ENCODE results near the gene CIAO2B. TPM values are rescaled to one million over a fixed set of nuclear protein-coding genes. Genes with fewer than 3 reads are reported as not detected.

Gene CIAO2B
- polyA plus RNA-seq, 3 donors, result 121 to 140 (median 132) TPM

DNA sequence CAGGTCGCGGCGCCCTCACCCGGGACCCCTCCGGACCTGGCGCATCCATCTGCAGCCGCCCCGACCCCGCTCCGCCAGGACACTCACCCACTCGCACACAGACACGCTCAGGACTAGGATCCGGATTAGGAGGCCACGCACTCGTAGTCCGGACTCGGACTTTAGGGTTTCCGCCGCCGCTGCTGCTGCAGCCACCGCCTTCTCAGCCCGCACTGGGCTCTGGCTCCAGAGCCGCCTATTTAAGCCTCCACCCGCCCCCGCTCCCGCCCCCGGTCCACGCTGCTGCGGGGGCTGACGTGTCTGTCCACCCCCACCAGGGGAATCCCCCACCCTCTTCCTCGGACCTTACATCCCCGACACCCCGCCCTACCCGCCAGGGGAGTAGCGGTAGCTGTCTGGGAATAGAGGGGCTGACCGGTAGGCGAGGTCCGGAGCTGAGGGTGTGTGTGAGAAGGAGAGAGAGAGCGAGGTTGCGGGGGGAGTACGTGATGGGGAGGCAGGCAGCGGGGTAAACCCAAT is 8.8 kb downstream of the CIAO2B start, which contains the start of gene RRAD:
RRAD (minus strand) TSS at position 214 of the 519 bp plus-strand sequence. CDS start 356 bp downstream, outside the sequence.
- H3K4me3 Mint-ChIP-seq, result peak within 1 kb of the TSS; percentile 73 to 92
- peaks cover 28% of the 10 kb centered on the region for H3K4me1 Mint-ChIP-seq
- Histone ChIP-seq H3K9me3 (replicated peaks in 1 of 2; ENCODE audit: control insufficient read depth in 1 of 2, insufficient read depth in 1 of 2, low read length in 2 of 2) (peaks cover 0 to 6% of the 10 kb centered on the region in 2 donors), H3K79me2 (ENCODE audit: insufficient read depth, low read length) (no peaks in the 10 kb centered on the region), H3K27ac (ENCODE audit: low read depth in 1 of 2, low read length in 2 of 2) (no peak within 1 kb of the TSS), H3K4me3 (replicated peaks in 1 of 3; ENCODE audit: low read depth in 2 of 3, low read length in 3 of 3) (peak within 1 kb of the TSS in 2 of 3 experiments; percentile 1 to 67), H4K20me1 (ENCODE audit: insufficient read depth, low read length) (no peaks in the 10 kb centered on the region), H3K9ac (ENCODE audit: insufficient read depth, low read length, poor library complexity, severe bottlenecking) (no peak within 1 kb of the TSS), H2AFZ (ENCODE audit: insufficient read depth, low read depth, low read length, poor library complexity, severe bottlenecking) (peak within 1 kb of the TSS; percentile 48), H3K27me3 (ENCODE audit: control insufficient read depth in 2 of 2, insufficient read depth in 2 of 2, low read length in 2 of 2) (peaks cover 17 to 60% of the 10 kb centered on the region in 2 donors), H3K4me2 (replicated peaks; ENCODE audit: extremely low read depth, low read length, poor library complexity, severe bottlenecking) (peak within 1 kb of the TSS; percentile 66), H3K36me3 (replicated peaks in 1 of 2; ENCODE audit: control insufficient read depth in 1 of 2, insufficient read depth in 2 of 2, low read length in 2 of 2) (no peaks in the 10 kb centered on the region), H3K4me1 (ENCODE audit: control insufficient read depth in 1 of 2, insufficient read depth in 2 of 2, low read length in 2 of 2) (peaks cover 20 to 24% of the 10 kb centered on the region in 2 donors)
- TF ChIP-seq, protein P1, sequence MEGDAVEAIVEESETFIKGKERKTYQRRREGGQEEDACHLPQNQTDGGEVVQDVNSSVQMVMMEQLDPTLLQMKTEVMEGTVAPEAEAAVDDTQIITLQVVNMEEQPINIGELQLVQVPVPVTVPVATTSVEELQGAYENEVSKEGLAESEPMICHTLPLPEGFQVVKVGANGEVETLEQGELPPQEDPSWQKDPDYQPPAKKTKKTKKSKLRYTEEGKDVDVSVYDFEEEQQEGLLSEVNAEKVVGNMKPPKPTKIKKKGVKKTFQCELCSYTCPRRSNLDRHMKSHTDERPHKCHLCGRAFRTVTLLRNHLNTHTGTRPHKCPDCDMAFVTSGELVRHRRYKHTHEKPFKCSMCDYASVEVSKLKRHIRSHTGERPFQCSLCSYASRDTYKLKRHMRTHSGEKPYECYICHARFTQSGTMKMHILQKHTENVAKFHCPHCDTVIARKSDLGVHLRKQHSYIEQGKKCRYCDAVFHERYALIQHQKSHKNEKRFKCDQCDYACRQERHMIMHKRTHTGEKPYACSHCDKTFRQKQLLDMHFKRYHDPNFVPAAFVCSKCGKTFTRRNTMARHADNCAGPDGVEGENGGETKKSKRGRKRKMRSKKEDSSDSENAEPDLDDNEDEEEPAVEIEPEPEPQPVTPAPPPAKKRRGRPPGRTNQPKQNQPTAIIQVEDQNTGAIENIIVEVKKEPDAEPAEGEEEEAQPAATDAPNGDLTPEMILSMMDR (IDR thresholded peaks at IDR 0.05), result no peak
- WGBS (ENCODE audit: insufficient coverage), result 4% methylated on average over 22 of the region's 42 CpGs
- peak within 1 kb of the TSS in 5 of 7 donors; percentile 41 to 90 (median 63) for H3K27ac Mint-ChIP-seq
- H3K36me3 Mint-ChIP-seq, result peaks cover 14 to 17% of the 10 kb centered on the region in 2 donors
- peaks cover 0 to 13% (median 9%) of the 10 kb centered on the region in 7 donors for H3K9me3 Mint-ChIP-seq
- intact Hi-C loops (cut with micrococcal nuclease), result loop anchor here in 1 of 2 donors (2.0 kb wide), 1 partner anchor 31 kb away; no protein-coding TSS in a partner anchor
- peak; percentile 27 to 74 (median 36) for DNase-seq
- H3K27me3 Mint-ChIP-seq (ENCODE audit: low read depth in 3 of 3), result peaks cover 52 to 70% (median 53%) of the 10 kb centered on the region in 3 donors

DNA sequence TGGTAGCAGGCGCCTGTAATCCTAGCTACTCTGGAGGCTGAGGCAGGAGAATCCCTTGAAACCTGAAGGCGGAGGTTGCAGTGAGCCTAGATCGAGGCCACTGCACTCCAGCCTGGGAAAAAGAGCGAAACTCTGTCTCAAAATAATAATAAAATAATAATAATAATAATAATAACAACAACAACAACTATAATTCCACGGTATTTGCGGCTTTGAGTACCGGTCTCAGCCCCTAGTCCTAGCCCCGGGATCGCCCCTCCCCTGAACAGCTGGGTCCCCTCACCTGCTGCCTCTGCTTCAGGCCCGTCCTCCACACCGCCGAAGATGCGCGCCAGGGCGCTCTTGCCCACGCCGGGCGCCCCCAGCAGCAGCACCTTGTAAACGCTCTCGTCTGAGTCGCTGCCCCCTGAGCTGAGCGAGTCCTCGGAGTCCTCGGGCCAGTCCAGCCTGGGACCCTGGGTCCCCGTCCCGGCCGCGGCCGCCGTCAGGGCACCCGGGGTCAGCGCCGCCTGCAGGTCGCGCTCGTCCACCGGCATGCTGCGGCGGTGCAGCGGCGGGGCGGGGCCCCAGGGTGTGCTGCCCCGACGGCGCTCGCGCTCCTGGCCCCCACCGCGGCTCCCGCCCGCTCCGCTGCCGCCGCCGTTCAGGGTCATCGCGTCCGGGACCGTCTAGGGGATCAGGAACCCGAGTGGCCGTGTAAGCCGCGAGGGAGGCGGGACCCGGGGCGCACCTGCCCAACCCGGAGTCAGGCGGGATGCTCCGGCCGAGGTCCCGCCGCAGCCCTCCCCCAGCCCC is 9.5 kb downstream of the CIAO2B start:
- WGBS (ENCODE audit: insufficient coverage), result 7% methylated on average over 69 of the region's 72 CpGs
- no peak overlapping the region for H3K27ac ChIP-seq (ENCODE audit: low read depth in 1 of 2, low read length in 2 of 2)
- no peaks in the 10 kb centered on the region for H4K20me1 ChIP-seq (ENCODE audit: insufficient read depth, low read length)
- H3K79me2 ChIP-seq (ENCODE audit: insufficient read depth, low read length), result no peaks in the 10 kb centered on the region
- H3K9ac ChIP-seq (ENCODE audit: insufficient read depth, low read length, poor library complexity, severe bottlenecking), result no peak overlapping the region
- peaks cover 0 to 6% of the 10 kb centered on the region in 2 donors for H3K9me3 ChIP-seq (replicated peaks in 1 of 2; ENCODE audit: control insufficient read depth in 1 of 2, insufficient read depth in 1 of 2, low read length in 2 of 2)
- TF ChIP-seq, protein P1 (IDR thresholded peaks at IDR 0.05), result peak; percentile 66
- peak overlapping the region; percentile 48 for H2AFZ ChIP-seq (ENCODE audit: insufficient read depth, low read depth, low read length, poor library complexity, severe bottlenecking)
- peaks cover 28% of the 10 kb centered on the region for H3K4me1 Mint-ChIP-seq
- H3K4me3 ChIP-seq (replicated peaks in 1 of 3; ENCODE audit: low read depth in 2 of 3, low read length in 3 of 3), result peak overlapping the region in 2 of 3 experiments; percentile 1 to 67
- H3K4me3 Mint-ChIP-seq, result peak overlapping the region; percentile 73 to 92
- H3K36me3 Mint-ChIP-seq, result peaks cover 13 to 16% of the 10 kb centered on the region in 2 donors
- H3K27me3 Mint-ChIP-seq (ENCODE audit: low read depth in 3 of 3), result peaks cover 56 to 75% (median 58%) of the 10 kb centered on the region in 3 donors
- H3K27ac Mint-ChIP-seq, result peak overlapping the region in 1 of 7 donors; percentile 49
- H3K9me3 Mint-ChIP-seq, result peaks cover 0 to 13% (median 9%) of the 10 kb centered on the region in 7 donors
- peaks cover 20 to 24% of the 10 kb centered on the region in 2 donors for H3K4me1 ChIP-seq (ENCODE audit: control insufficient read depth in 1 of 2, insufficient read depth in 2 of 2, low read length in 2 of 2)
- DNase-seq, result peak; percentile 27 to 46 (median 40)
- no peaks in the 10 kb centered on the region for H3K36me3 ChIP-seq (replicated peaks in 1 of 2; ENCODE audit: control insufficient read depth in 1 of 2, insufficient read depth in 2 of 2, low read length in 2 of 2)
- peak overlapping the region; percentile 66 for H3K4me2 ChIP-seq (replicated peaks; ENCODE audit: extremely low read depth, low read length, poor library complexity, severe bottlenecking)
- H3K27me3 ChIP-seq (ENCODE audit: control insufficient read depth in 2 of 2, insufficient read depth in 2 of 2, low read length in 2 of 2), result peaks cover 17 to 67% of the 10 kb centered on the region in 2 donors
- intact Hi-C loops (cut with micrococcal nuclease), result loop anchor here in 1 of 2 donors (2.0 kb wide), 1 partner anchor 30 kb away; no protein-coding TSS in a partner anchor
